GM21447 (cell line): ENCODE results near the gene WWTR1.

Experiments used
- ATAC-seq: cut with Tn5 transposase; IDR thresholded peaks from one replicate; pipeline ENCODE4 v1.9.1; 2021; ENCODE audit not compliant: unreplicated experiment

Gene WWTR1

GRCh38 chr3:149571381-149571780, 86.4 kb downstream of the WWTR1 start:
- no peak for ATAC-seq

GRCh38 chr3:149570016-149570415, 87.8 kb downstream of the WWTR1 start:
- ATAC-seq = no peak

- no peak for ATAC-seq
Measured at GRCh38 chr3:149567381-149567780, 90.4 kb downstream of the WWTR1 start.

GRCh38 chr3:149566292-149566975, 91.4 kb downstream of the WWTR1 start:
- no peak for ATAC-seq

- no peak for ATAC-seq
Measured at GRCh38 chr3:149564079-149564478, 93.7 kb downstream of the WWTR1 start.

- no peak for ATAC-seq
Measured at GRCh38 chr3:149563114-149563513, 94.7 kb downstream of the WWTR1 start.

GRCh38 chr3:149560617-149561016, 97.2 kb downstream of the WWTR1 start:
- ATAC-seq = no peak

GRCh38 chr3:149560001-149560400, 97.8 kb downstream of the WWTR1 start:
- no peak for ATAC-seq

GRCh38 chr3:149559525-149559924, 98.3 kb downstream of the WWTR1 start:
- no peak for ATAC-seq

GRCh38 chr3:149555927-149556326, 101.9 kb downstream of the WWTR1 start:
- ATAC-seq = no peak

GRCh38 chr3:149554826-149555225, 103.0 kb downstream of the WWTR1 start:
- no peak for ATAC-seq

- ATAC-seq = no peak
Measured at GRCh38 chr3:149553781-149554451, 103.9 kb downstream of the WWTR1 start.

- ATAC-seq = no peak
Measured at GRCh38 chr3:149552700-149553099, 105.1 kb downstream of the WWTR1 start.

- ATAC-seq = no peak
Measured at GRCh38 chr3:149551500-149551899, 106.3 kb downstream of the WWTR1 start.

GRCh38 chr3:149548669-149549065, 109.2 kb downstream of the WWTR1 start:
- no peak for ATAC-seq

GRCh38 chr3:149547954-149548668, 109.7 kb downstream of the WWTR1 start:
- no peak for ATAC-seq

GRCh38 chr3:149547413-149547812, 110.4 kb downstream of the WWTR1 start:
- no peak for ATAC-seq

- ATAC-seq = no peak
Measured at GRCh38 chr3:149545049-149545448, 112.8 kb downstream of the WWTR1 start.

GRCh38 chr3:149542375-149543312, 115.2 kb downstream of the WWTR1 start:
- ATAC-seq = no peak

- ATAC-seq = no peak
Measured at GRCh38 chr3:149541091-149541491, 116.7 kb downstream of the WWTR1 start.

GRCh38 chr3:149538371-149538770, 119.5 kb downstream of the WWTR1 start:
- ATAC-seq = no peak
